Ammon's horn (tissue), 1 donor: ENCODE data around the gene ZC3H18.

Experiments used
- DNase-seq: peaks from one replicate; pipeline ENCODE4 v3.0.0-alpha.2; 2016; ENCODE audit warnings: low spot score

Gene ZC3H18

DNA sequence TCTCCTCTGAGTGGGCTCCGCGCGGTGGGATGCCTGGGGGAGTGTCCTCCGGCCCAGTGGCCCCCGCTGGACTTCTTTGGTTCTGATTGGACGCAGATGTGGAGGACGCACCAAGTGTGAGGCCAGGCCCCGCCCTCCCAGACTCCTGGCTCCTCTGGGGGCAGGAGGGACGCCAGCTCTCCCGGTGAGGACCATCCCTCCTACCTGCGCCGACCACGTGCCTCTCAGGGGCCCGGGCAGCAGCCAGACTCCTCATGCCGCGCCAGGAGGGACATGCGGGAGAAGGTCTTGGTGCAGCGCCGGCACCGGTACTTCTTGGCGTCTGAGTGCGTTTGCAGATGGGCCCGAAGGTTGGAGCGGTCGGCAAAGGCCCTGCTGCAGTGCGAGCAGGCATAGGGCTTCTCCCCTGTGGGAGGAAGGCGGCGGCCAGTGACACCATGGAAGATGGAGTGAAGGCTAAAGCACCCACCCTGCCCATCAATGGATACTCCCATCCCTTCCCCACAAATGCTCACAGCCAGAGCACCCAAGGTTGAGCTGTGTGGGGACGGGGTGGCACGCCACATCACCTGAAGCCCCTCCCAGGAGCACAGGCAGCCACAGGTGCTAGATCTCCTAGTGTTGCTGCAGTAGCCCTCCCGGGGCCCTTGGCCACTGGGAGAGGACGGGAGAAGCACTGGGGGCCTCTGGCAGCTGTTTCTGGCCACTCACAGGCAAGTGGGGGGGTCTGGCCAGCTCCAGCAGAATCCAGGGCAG lies 108.2 kb downstream of the ZC3H18 start:
- no peak for DNase-seq

DNA sequence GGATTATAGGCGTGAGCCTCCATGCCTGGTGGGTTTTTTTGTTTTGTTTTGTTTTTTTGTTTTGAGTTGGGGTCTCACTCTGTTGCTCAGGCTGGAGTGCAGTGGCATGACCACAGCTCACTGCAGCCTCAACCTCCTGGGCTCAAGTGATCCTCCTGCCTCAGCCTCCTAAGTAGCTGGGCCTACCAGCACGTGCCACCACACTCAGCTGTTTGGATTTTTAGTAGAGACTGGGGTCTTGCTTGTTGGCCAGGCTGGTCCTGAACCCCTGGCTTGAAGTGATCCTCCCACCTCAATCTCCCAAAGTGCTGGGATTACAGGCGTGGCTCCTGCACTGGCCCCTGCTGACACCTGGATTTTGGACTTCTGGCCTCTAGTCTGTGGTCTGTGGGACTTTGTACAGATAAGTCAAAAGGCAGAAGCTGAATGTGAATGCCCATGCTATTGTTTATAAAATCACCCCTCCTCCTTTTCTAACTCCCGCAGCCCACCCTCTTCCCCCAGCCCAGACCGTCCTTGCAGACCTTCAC lies 110.4 kb downstream of the ZC3H18 start:
- DNase-seq = no peak

DNA sequence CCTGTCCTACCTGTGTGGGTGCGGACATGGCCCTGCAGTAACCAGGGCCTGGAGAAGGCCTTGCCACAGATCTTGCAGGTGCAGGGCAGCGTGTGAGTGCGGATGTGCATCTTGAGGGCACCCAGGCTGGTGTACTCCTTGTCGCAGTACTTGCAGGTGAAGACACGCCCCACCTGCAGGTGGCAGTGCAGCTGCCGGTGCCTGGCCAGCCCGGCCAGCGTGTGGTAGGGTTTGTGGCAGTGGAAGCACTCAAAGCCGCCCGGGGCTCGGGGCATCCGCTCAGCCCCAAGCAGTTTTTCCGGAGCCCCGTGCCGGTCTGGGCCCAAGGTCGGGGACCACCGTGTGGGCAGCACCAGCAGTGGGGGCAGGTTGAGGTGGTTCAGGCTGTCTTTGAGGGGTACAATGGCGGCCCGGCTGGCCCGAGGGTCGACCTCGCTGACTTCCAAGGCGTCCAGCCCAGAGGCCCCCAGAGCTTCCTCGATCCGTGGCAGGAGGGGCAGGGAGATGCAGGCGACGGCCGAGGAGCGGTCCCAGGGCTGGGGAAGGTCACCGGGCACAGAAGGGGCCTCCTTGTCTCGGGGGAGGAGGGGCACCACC lies 111.0 kb downstream of the ZC3H18 start:
- no peak for DNase-seq
